Transverse colon (tissue), 4 donors: Measurements from ENCODE around the gene P3H2.

ENCODE experiments used
- EP300 ChIP-seq: sonication (generic); formaldehyde crosslinking; IDR thresholded peaks from one replicate; pipeline ENCODE4 v1.6.1; 2017; ENCODE audit warnings: antibody characterized with exemption, low read depth
- POLR2A ChIP-seq: fragments of 450-650 bp; IDR thresholded peaks from one replicate; pipeline ENCODE4 v1.6.1; 2016; ENCODE audit warnings: antibody characterized with exemption, mild to moderate bottlenecking, moderate library complexity
- POLR2AphosphoS5 ChIP-seq, 3 donors: sonication (generic); formaldehyde crosslinking; IDR thresholded peaks; one replicate each; pipeline ENCODE4 v1.6.1; 2016; ENCODE audit warnings: antibody characterized with exemption in 3 of 3
- TF ChIP-seq, protein P1 (sequence below), 5 experiments: fragments of 200-600 bp in 3 of 5; fragments of 450-650 bp in 2 of 5; sonication (generic) in 3 of 5; IDR thresholded peaks; 1 replicate in 2 of 5; 2 replicates in 3 of 5; pipeline ENCODE4 v1.5.1; 2016 to 2017; ENCODE audit warnings: antibody characterized with exemption in 5 of 5, inconsistent platforms in 3 of 5, mild to moderate bottlenecking in 2 of 5, moderate library complexity in 1 of 5

- no peak for TF ChIP-seq POLR2A
- TF ChIP-seq, protein P1, sequence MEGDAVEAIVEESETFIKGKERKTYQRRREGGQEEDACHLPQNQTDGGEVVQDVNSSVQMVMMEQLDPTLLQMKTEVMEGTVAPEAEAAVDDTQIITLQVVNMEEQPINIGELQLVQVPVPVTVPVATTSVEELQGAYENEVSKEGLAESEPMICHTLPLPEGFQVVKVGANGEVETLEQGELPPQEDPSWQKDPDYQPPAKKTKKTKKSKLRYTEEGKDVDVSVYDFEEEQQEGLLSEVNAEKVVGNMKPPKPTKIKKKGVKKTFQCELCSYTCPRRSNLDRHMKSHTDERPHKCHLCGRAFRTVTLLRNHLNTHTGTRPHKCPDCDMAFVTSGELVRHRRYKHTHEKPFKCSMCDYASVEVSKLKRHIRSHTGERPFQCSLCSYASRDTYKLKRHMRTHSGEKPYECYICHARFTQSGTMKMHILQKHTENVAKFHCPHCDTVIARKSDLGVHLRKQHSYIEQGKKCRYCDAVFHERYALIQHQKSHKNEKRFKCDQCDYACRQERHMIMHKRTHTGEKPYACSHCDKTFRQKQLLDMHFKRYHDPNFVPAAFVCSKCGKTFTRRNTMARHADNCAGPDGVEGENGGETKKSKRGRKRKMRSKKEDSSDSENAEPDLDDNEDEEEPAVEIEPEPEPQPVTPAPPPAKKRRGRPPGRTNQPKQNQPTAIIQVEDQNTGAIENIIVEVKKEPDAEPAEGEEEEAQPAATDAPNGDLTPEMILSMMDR (IDR thresholded peaks at IDR 0.05): no peak
- TF ChIP-seq EP300: no peak
- TF ChIP-seq POLR2AphosphoS5 (IDR thresholded peaks at IDR 0.05): no peak
Observed at GRCh38 chr3:190019844-190020243, 100.9 kb downstream of the P3H2 start.
